Upper lobe of left lung (tissue), 6 donors: ENCODE results near the gene CITED4. TPM values are rescaled to one million over a fixed set of nuclear protein-coding genes. Genes with fewer than 3 reads are reported as not detected.

Experiments used
- ATAC-seq, 2 donors: fragments of 200-7000 bp; cut with Tn5 transposase; one replicate each; pipeline ENCODE4 v1.9.1; 2022; ENCODE audit warnings: mild to moderate bottlenecking in 2 of 2, moderate library complexity in 2 of 2; ENCODE audit not compliant: low FRiP score in 2 of 2
- DNase-seq, 2 donors: peaks; one replicate each; pipeline ENCODE4 v3.0.0-alpha.2; 2019 to 2020
- H3K27ac ChIP-seq, 4 donors: fragments of 200-600 bp; sonication (generic); one replicate each; pipeline ENCODE4 v1.5.1; 2016 to 2019
- H3K27me3 ChIP-seq, 4 donors: fragments of 200-600 bp; sonication (generic); one replicate each; pipeline ENCODE4 v1.5.1; 2017 to 2019
- H3K36me3 ChIP-seq, 4 donors: fragments of 200-600 bp; sonication (generic); one replicate each; pipeline ENCODE4 v1.5.1; 2016 to 2019
- H3K4me1 ChIP-seq, 4 donors: fragments of 200-600 bp; sonication (generic); one replicate each; pipeline ENCODE4 v1.5.1; 2018 to 2019
- H3K4me3 ChIP-seq, 4 donors: fragments of 200-600 bp; sonication (generic); one replicate each; pipeline ENCODE4 v1.5.1; 2017 to 2019; ENCODE audit warnings: mild to moderate bottlenecking in 2 of 4, moderate library complexity in 1 of 4
- H3K9me3 ChIP-seq, 4 donors: fragments of 200-600 bp; sonication (generic); one replicate each; pipeline ENCODE4 v1.5.1; 2018 to 2019
- CTCF ChIP-seq, 6 experiments: fragments of 450-650 bp in 4 of 6; fragments of 200-600 bp in 2 of 6; sonication (generic) in 2 of 6; IDR thresholded peaks; one replicate each; pipeline ENCODE4 v1.5.1; 2016 to 2019; ENCODE audit warnings: antibody characterized with exemption in 6 of 6
- EP300 ChIP-seq, 4 donors: sonication (generic); formaldehyde crosslinking; IDR thresholded peaks; one replicate each; pipeline ENCODE4 v1.5.1; 2017; ENCODE audit warnings: antibody characterized with exemption in 4 of 4, control low read depth in 2 of 4
- POLR2A ChIP-seq, 4 donors: fragments of 450-650 bp; IDR thresholded peaks; one replicate each; pipeline ENCODE4 v1.5.1; 2016 to 2017; ENCODE audit warnings: antibody characterized with exemption in 4 of 4, mild to moderate bottlenecking in 2 of 4
- POLR2AphosphoS5 ChIP-seq, 2 donors: sonication (generic); formaldehyde crosslinking; IDR thresholded peaks; one replicate each; pipeline ENCODE4 v1.5.1; 2017; ENCODE audit warnings: antibody characterized with exemption in 2 of 2
- WGBS, 2 donors: methylation state at CpG; one replicate each; pipeline ENCODE4 v1.1.5; 2017 to 2018; 5-methylcytosine and 5-hydroxymethylcytosine counted together
- total RNA-seq, 6 donors: library from RNA; depleted of rRNA in 4 of 6; stranded (reverse); fragments of >200 nt in 4 of 6; gene quantifications; one replicate each; pipeline versions ENCODE4 v1.1.0 to v1.2.1, GENCODE V29; 2016 to 2021
- donor health status: DM: no; HTN: no; CAD: no; lungs with moderate emphysema.
- donor health status: DM: no; HTN: yes; CAD: no; lungs with severe emphysema.

Gene CITED4
- total RNA-seq, 6 donors from 2014 or later = 8.4 to 36.5 (median 19.8) TPM

- no peak for DNase-seq
- no peak overlapping the region for H3K4me3 ChIP-seq
- H3K27me3 ChIP-seq = no peaks in the 10 kb centered on the region
- peaks cover 23 to 26% (median 25%) of the 10 kb centered on the region in 4 donors for H3K4me1 ChIP-seq
- TF ChIP-seq EP300 (IDR thresholded peaks at IDR 0.05) (no peak), POLR2AphosphoS5 (IDR thresholded peaks at IDR 0.05) (no peak), CTCF (IDR thresholded peaks at IDR 0.05) (no peak), POLR2A (IDR thresholded peaks at IDR 0.05) (no peak)
- WGBS, 2 donors = 60 to 64% methylated on average over 18 of the region's 18 CpGs
- peak overlapping the region in 2 of 4 donors; percentile 36 to 39 for H3K27ac ChIP-seq
- no peaks in the 10 kb centered on the region for H3K36me3 ChIP-seq
- no peaks in the 10 kb centered on the region for H3K9me3 ChIP-seq
- no peak for ATAC-seq
Measured at GRCh38 chr1:40824591-40825434, 37.4 kb downstream of the CITED4 start.

GRCh38 chr1:40823983-40824382, 38.2 kb downstream of the CITED4 start:
- TF ChIP-seq POLR2AphosphoS5 (IDR thresholded peaks at IDR 0.05) (no peak), CTCF (IDR thresholded peaks at IDR 0.05) (no peak), EP300 (IDR thresholded peaks at IDR 0.05) (no peak)
- Histone ChIP-seq H3K27ac (no peak overlapping the region), H3K4me3 (no peak overlapping the region), H3K9me3 (no peaks in the 10 kb centered on the region), H3K36me3 (no peaks in the 10 kb centered on the region), H3K4me1 (peaks cover 24 to 27% (median 26%) of the 10 kb centered on the region in 4 donors), H3K27me3 (no peaks in the 10 kb centered on the region)
- ATAC-seq (no peak), DNase-seq (peak in 1 of 2 donors; percentile 77)
- 91 to 92% methylated on average over 5 to 17 of the region's 17 CpGs for WGBS, 2 donors

- TF ChIP-seq CTCF (IDR thresholded peaks at IDR 0.05) = no peak
- no peak for TF ChIP-seq POLR2A (IDR thresholded peaks at IDR 0.05)
- TF ChIP-seq POLR2AphosphoS5 (IDR thresholded peaks at IDR 0.05) = no peak
- TF ChIP-seq EP300 (IDR thresholded peaks at IDR 0.05) = no peak
- no peaks in the 10 kb centered on the region for H3K36me3 ChIP-seq
- peaks cover 0 to 3% (median 0%) of the 10 kb centered on the region in 4 donors for H3K27me3 ChIP-seq
- ATAC-seq (no peak), DNase-seq (no peak)
- no peak overlapping the region for H3K4me3 ChIP-seq
- H3K27ac ChIP-seq = no peak overlapping the region
- WGBS, 2 donors = 91 to 98% methylated on average over 4 of the region's 4 CpGs
- H3K4me1 ChIP-seq = peaks cover 28 to 33% (median 31%) of the 10 kb centered on the region in 4 donors
- H3K9me3 ChIP-seq = no peaks in the 10 kb centered on the region
Measured at GRCh38 chr1:40823345-40823744, 38.8 kb downstream of the CITED4 start.

- Histone ChIP-seq H3K27ac (no peak overlapping the region), H3K36me3 (no peaks in the 10 kb centered on the region), H3K4me1 (peaks cover 30 to 37% (median 35%) of the 10 kb centered on the region in 4 donors), H3K4me3 (no peak overlapping the region), H3K9me3 (no peaks in the 10 kb centered on the region), H3K27me3 (peaks cover 0 to 7% (median 0%) of the 10 kb centered on the region in 4 donors)
- peak in 1 of 2 donors; percentile 52 for DNase-seq
- ATAC-seq = no peak
- WGBS, 2 donors = 95 to 97% methylated on average over 11 to 12 of the region's 12 CpGs
- no peak for TF ChIP-seq CTCF (IDR thresholded peaks at IDR 0.05)
- TF ChIP-seq EP300 (IDR thresholded peaks at IDR 0.05) = no peak
- no peak for TF ChIP-seq POLR2AphosphoS5 (IDR thresholded peaks at IDR 0.05)
- TF ChIP-seq POLR2A (IDR thresholded peaks at IDR 0.05) = no peak
Measured at GRCh38 chr1:40822890-40823289, 39.3 kb downstream of the CITED4 start.
